Upper lobe of right lung (tissue), 1 donor: ENCODE results near the gene UGT1A3. TPM values are rescaled to one million over a fixed set of nuclear protein-coding genes. Genes with fewer than 3 reads are reported as not detected.

Experiments
- ATAC-seq: fragments of 200-7000 bp; cut with Tn5 transposase; one replicate; pipeline ENCODE4 v1.9.1; 2020; ENCODE audit warnings: mild to moderate bottlenecking, moderate library complexity
- DNase-seq: peaks from one replicate; pipeline ENCODE4 v3.0.0-alpha.2; 2020
- H3K27ac ChIP-seq: fragments of 200-600 bp; one replicate; pipeline ENCODE4 v1.8.0; 2022
- H3K27me3 ChIP-seq: fragments of 200-600 bp; one replicate; pipeline ENCODE4 v1.8.0; 2022; ENCODE audit warnings: mild to moderate bottlenecking
- H3K36me3 ChIP-seq: fragments of 200-600 bp; one replicate; pipeline ENCODE4 v1.8.0; 2022
- H3K4me1 ChIP-seq: fragments of 200-600 bp; one replicate; pipeline ENCODE4 v1.8.0; 2022
- H3K4me3 ChIP-seq: fragments of 200-600 bp; one replicate; pipeline ENCODE4 v1.8.0; 2022; ENCODE audit warnings: mild to moderate bottlenecking
- H3K9me3 ChIP-seq: fragments of 200-600 bp; one replicate; pipeline ENCODE4 v1.8.0; 2022
- CTCF ChIP-seq: fragments of 200-600 bp; IDR thresholded peaks from one replicate; pipeline ENCODE4 v1.8.0; 2022; ENCODE audit warnings: antibody characterized with exemption
- intact Hi-C: fragments of 100-400 bp; cut with DNase I; formaldehyde crosslinking; loops from one replicate; pipeline ENCODE4 v1.11.0; 2022
- total RNA-seq: library from RNA; stranded (reverse); fragmentation: NEBNext Ultra II Directional; extraction: Animal tissue kit (Norgen Biotek cat#: 25700); gene quantifications from one replicate; pipeline ENCODE4 v1.2.1, GENCODE V29; 2021
- donor health status: DM: no; HTN: yes; CAD: no; lungs with severe emphysema.

The UGT1A3 gene
- total RNA-seq, 1 donor from 2014 or later: not detected

GRCh38 chr2:233800208-233800607 lies 71.4 kb downstream of the UGT1A3 start:
- H3K4me3 ChIP-seq: no peak overlapping the region
- no peak for TF ChIP-seq CTCF
- no peaks in the 10 kb centered on the region for H3K36me3 ChIP-seq
- H3K4me1 ChIP-seq: no peaks in the 10 kb centered on the region
- no peaks in the 10 kb centered on the region for H3K9me3 ChIP-seq
- intact Hi-C loops: no loop called here
- no peak overlapping the region for H3K27ac ChIP-seq
- DNase-seq (no peak), ATAC-seq (no peak)
- no peaks in the 10 kb centered on the region for H3K27me3 ChIP-seq

- intact Hi-C loops: no loop called here
- ATAC-seq: no peak
- TF ChIP-seq CTCF: no peak
- no peaks in the 10 kb centered on the region for H3K36me3 ChIP-seq
- no peak for DNase-seq
- no peak overlapping the region for H3K4me3 ChIP-seq
- H3K27me3 ChIP-seq: no peaks in the 10 kb centered on the region
- no peaks in the 10 kb centered on the region for H3K4me1 ChIP-seq
- H3K9me3 ChIP-seq: no peaks in the 10 kb centered on the region
- no peak overlapping the region for H3K27ac ChIP-seq
Observed at GRCh38 chr2:233801357-233802131, 72.7 kb downstream of the UGT1A3 start.

- H3K4me3 ChIP-seq: no peak overlapping the region
- no peak overlapping the region for H3K27ac ChIP-seq
- no peak for TF ChIP-seq CTCF
- no peaks in the 10 kb centered on the region for H3K36me3 ChIP-seq
- intact Hi-C loops: no loop called here
- H3K4me1 ChIP-seq: no peaks in the 10 kb centered on the region
- H3K27me3 ChIP-seq: no peaks in the 10 kb centered on the region
- ATAC-seq: no peak
- no peak for DNase-seq
- no peaks in the 10 kb centered on the region for H3K9me3 ChIP-seq
Observed at GRCh38 chr2:233802132-233802815, 73.4 kb downstream of the UGT1A3 start.

GRCh38 chr2:233803292-233803911 lies 74.6 kb downstream of the UGT1A3 start:
- no peak for TF ChIP-seq CTCF
- ATAC-seq (no peak), DNase-seq (no peak)
- Histone ChIP-seq H3K27ac (no peak overlapping the region), H3K4me1 (no peaks in the 10 kb centered on the region), H3K36me3 (no peaks in the 10 kb centered on the region), H3K4me3 (no peak overlapping the region), H3K27me3 (no peaks in the 10 kb centered on the region), H3K9me3 (no peaks in the 10 kb centered on the region)
- intact Hi-C loops: no loop called here

GRCh38 chr2:233803994-233804393 lies 75.2 kb downstream of the UGT1A3 start:
- DNase-seq: no peak
- H3K27ac ChIP-seq: no peak overlapping the region
- intact Hi-C loops: no loop called here

More at GRCh38 chr2:233803994-233804393, 75.2 kb downstream of the UGT1A3 start:
- Histone ChIP-seq H3K27me3 (no peaks in the 10 kb centered on the region), H3K4me3 (no peak overlapping the region), H3K9me3 (no peaks in the 10 kb centered on the region), H3K4me1 (no peaks in the 10 kb centered on the region), H3K36me3 (no peaks in the 10 kb centered on the region)
- no peak for TF ChIP-seq CTCF
- ATAC-seq: no peak
